ENCODE data around the gene ANKMY1. TPM values are rescaled to one million over a fixed set of nuclear protein-coding genes. Genes with fewer than 3 reads are reported as not detected.

Gene ANKMY1
- total RNA-seq, 1 experiment from 2014 or later: 19.5 TPM

DNA sequence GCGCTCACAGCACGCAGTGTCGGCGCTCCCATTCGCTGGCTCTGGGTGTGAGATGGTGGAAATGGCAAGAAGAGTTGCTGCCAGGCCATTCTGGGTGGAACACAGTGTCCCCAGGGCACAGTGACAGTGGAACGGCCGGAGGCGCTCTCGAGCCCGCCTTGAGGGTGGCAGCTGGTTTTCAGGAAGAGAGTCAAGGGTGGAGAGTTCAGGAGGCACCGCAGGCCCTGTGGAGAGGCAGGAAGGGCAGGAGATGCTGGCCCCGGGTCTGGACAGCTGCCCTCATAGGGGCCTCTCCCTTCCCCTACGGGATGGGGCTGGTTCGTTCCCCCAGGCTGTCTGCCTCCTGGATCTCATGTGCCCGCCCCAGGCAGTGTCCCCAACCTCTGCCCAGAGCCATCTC, 109.9 kb downstream of the ANKMY1 start:
- Histone ChIP-seq H3K9ac (ENCODE audit: low read length) (no peak overlapping the region), H3K4me3 (ENCODE audit: low read length) (no peak overlapping the region), H3K27me3 (ENCODE audit: low read length) (no peaks in the 10 kb centered on the region), H3K9me3 (ENCODE audit: low read length) (no peaks in the 10 kb centered on the region), H3K79me2 (ENCODE audit: low read length) (no peaks in the 10 kb centered on the region), H3K4me1 (ENCODE audit: insufficient read depth, low read length) (peaks cover 2% of the 10 kb centered on the region; the same call in 1 of the 2 replicates), H3K4me2 (ENCODE audit: low read length) (no peak overlapping the region), H3K9me2 (replicated peaks; ENCODE audit: low read length) (no peaks in the 10 kb centered on the region), H3K27ac (ENCODE audit: low read length) (no peak overlapping the region), H4K20me1 (ENCODE audit: low read length) (0 out of 2 replicates have a peak, but pooled peaks cover 3% of the 10 kb centered on the region), H2AFZ (ENCODE audit: low read length) (no peak overlapping the region), H3K36me3 (ENCODE audit: low read depth, low read length) (no peaks in the 10 kb centered on the region), H3F3A (ENCODE audit: low read length, unreplicated experiment) (no peaks in the 10 kb centered on the region)
- no peak for ATAC-seq
- DNase-seq: no peak
- POLR2A ChIA-PET (ENCODE audit: unreplicated experiment): no interaction called here
- intact Hi-C loops (cut with micrococcal nuclease): no loop called here
- no TSS peak for BruUV-seq (replicated peaks)
- TF ChIP-seq, protein P1, sequence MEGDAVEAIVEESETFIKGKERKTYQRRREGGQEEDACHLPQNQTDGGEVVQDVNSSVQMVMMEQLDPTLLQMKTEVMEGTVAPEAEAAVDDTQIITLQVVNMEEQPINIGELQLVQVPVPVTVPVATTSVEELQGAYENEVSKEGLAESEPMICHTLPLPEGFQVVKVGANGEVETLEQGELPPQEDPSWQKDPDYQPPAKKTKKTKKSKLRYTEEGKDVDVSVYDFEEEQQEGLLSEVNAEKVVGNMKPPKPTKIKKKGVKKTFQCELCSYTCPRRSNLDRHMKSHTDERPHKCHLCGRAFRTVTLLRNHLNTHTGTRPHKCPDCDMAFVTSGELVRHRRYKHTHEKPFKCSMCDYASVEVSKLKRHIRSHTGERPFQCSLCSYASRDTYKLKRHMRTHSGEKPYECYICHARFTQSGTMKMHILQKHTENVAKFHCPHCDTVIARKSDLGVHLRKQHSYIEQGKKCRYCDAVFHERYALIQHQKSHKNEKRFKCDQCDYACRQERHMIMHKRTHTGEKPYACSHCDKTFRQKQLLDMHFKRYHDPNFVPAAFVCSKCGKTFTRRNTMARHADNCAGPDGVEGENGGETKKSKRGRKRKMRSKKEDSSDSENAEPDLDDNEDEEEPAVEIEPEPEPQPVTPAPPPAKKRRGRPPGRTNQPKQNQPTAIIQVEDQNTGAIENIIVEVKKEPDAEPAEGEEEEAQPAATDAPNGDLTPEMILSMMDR (conservative IDR thresholded peaks at IDR 0.05; ENCODE audit: low read depth, low read length): no peak
- TF ChIP-seq EZH2 (IDR thresholded peaks at IDR 0.05; ENCODE audit: low read length, unreplicated experiment) (no peak), EZH2phosphoT487 (IDR thresholded peaks at IDR 0.05; ENCODE audit: borderline replicate concordance, low read length) (no peak)
- CTCF ChIA-PET: no interaction called here

DNA sequence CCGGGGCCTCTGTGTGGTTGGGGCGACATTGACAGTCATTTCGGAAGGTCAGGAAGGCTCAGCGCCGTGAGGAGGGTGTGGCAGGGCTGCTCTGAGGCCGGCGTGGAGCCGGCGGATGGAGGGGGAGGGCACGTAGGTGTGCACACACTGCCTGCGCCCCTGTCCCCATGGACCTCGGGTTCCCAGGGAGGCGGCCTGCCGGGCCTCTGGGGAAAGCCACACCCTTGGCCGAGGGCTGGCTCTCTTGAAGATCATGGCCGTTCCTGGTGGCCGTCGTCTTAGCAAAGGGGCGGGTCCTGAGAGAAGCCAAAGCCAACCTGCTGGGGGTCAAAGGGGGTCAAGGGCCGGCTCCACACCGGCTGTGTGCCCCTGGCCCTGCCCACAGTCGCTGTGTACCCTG, 110.5 kb downstream of the ANKMY1 start:
- no peak overlapping the region for H3K27ac ChIP-seq (ENCODE audit: low read length)
- CTCF ChIA-PET: no interaction called here
- no peaks in the 10 kb centered on the region for H3F3A ChIP-seq (ENCODE audit: low read length, unreplicated experiment)
- H3K79me2 ChIP-seq (ENCODE audit: low read length): no peaks in the 10 kb centered on the region
- no peak overlapping the region for H3K4me2 ChIP-seq (ENCODE audit: low read length)
- intact Hi-C loops (cut with micrococcal nuclease): no loop called here
- no peak overlapping the region for H2AFZ ChIP-seq (ENCODE audit: low read length)
- peaks cover 2% of the 10 kb centered on the region; the same call in 1 of the 2 replicates for H3K4me1 ChIP-seq (ENCODE audit: insufficient read depth, low read length)
- H3K9me3 ChIP-seq (ENCODE audit: low read length): no peaks in the 10 kb centered on the region
- POLR2A ChIA-PET (ENCODE audit: unreplicated experiment): no interaction called here
- H3K36me3 ChIP-seq (ENCODE audit: low read depth, low read length): no peaks in the 10 kb centered on the region
- no peaks in the 10 kb centered on the region for H3K27me3 ChIP-seq (ENCODE audit: low read length)
- no peak overlapping the region for H3K9ac ChIP-seq (ENCODE audit: low read length)
- no TSS peak for BruUV-seq (replicated peaks)
- 0 out of 2 replicates have a peak, but pooled peaks cover 3% of the 10 kb centered on the region for H4K20me1 ChIP-seq (ENCODE audit: low read length)
- ATAC-seq (no peak), DNase-seq (no peak)
- no peak overlapping the region for H3K4me3 ChIP-seq (ENCODE audit: low read length)
- TF ChIP-seq EZH2 (IDR thresholded peaks at IDR 0.05; ENCODE audit: low read length, unreplicated experiment) (no peak), EZH2phosphoT487 (IDR thresholded peaks at IDR 0.05; ENCODE audit: borderline replicate concordance, low read length) (no peak)
- TF ChIP-seq, protein P1 (conservative IDR thresholded peaks at IDR 0.05; ENCODE audit: low read depth, low read length): no peak
- H3K9me2 ChIP-seq (replicated peaks; ENCODE audit: low read length): no peaks in the 10 kb centered on the region

DNA sequence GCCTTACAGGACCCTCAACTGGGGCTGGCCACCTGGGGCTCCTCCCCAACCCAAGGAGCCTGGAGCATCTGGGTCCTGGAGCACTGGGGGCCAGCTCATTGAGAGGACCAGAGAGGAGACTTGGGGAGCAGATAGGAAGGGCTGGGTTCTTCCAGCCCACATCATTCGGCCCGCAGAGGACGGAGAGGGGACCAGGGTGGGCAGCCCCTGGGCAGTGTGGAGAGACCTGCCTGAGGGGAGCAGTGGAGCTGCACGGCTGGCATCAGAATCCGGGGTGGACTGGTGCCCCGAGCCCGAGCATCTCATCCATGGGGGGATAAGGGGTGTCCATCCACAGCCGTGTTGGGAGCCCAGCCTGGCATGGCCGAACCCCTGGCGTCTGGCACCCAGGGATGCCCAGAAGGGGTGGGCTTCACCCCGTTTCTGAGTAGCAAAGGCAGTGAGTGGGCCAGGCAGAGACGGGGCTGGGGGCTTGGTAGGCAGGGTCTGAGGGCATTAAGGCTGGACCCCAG, 111.1 kb downstream of the ANKMY1 start:
- no peak overlapping the region for H3K4me2 ChIP-seq (ENCODE audit: low read length)
- BruUV-seq (replicated peaks): no TSS peak
- 0 out of 2 replicates have a peak, but pooled peaks cover 2% of the 10 kb centered on the region for H3K4me1 ChIP-seq (ENCODE audit: insufficient read depth, low read length)
- CTCF ChIA-PET: no interaction called here
- no peak overlapping the region for H3K4me3 ChIP-seq (ENCODE audit: low read length)
- H3K9me2 ChIP-seq (replicated peaks; ENCODE audit: low read length): no peaks in the 10 kb centered on the region
- no peak overlapping the region for H3K27ac ChIP-seq (ENCODE audit: low read length)
- POLR2A ChIA-PET (ENCODE audit: unreplicated experiment): no interaction called here
- no peak overlapping the region for H2AFZ ChIP-seq (ENCODE audit: low read length)
- H3K79me2 ChIP-seq (ENCODE audit: low read length): no peaks in the 10 kb centered on the region
- H3K9ac ChIP-seq (ENCODE audit: low read length): no peak overlapping the region
- H3K27me3 ChIP-seq (ENCODE audit: low read length): no peaks in the 10 kb centered on the region
- DNase-seq (no peak), ATAC-seq (no peak)
- no peaks in the 10 kb centered on the region for H3K36me3 ChIP-seq (ENCODE audit: low read depth, low read length)
- intact Hi-C loops (cut with micrococcal nuclease): no loop called here
- TF ChIP-seq EZH2 (IDR thresholded peaks at IDR 0.05; ENCODE audit: low read length, unreplicated experiment) (no peak), EZH2phosphoT487 (IDR thresholded peaks at IDR 0.05; ENCODE audit: borderline replicate concordance, low read length) (no peak)
- TF ChIP-seq, protein P1 (conservative IDR thresholded peaks at IDR 0.05; ENCODE audit: low read depth, low read length): no peak
- H3K9me3 ChIP-seq (ENCODE audit: low read length): no peaks in the 10 kb centered on the region
- no peaks in the 10 kb centered on the region for H3F3A ChIP-seq (ENCODE audit: low read length, unreplicated experiment)
- H4K20me1 ChIP-seq (ENCODE audit: low read length): 0 out of 2 replicates have a peak, but pooled peaks cover 3% of the 10 kb centered on the region

All from PC-3 (cell line).